ENCODE data around the gene TLE2.

GRCh38 chr19:3056417-3057088 is 27.5 kb upstream of the TLE2 start:
- TF ChIP-seq CTCF (IDR thresholded peaks at IDR 0.05), result no peak
- TF ChIP-seq POLR2A (IDR thresholded peaks at IDR 0.05), result no peak
